HepG2 (cell line): ENCODE measurements around the gene CYP21A2. TPM values are rescaled to one million over a fixed set of nuclear protein-coding genes. Genes with fewer than 3 reads are reported as not detected.

Experiments
- BCL3 ChIP-seq: sonication (generic); formaldehyde crosslinking; IDR thresholded peaks from 2 replicates; pipeline ENCODE4 v1.5.1; 2020; ENCODE audit warnings: mild to moderate bottlenecking, missing genetic modification reagents, moderate library complexity
- CHD4 ChIP-seq: fragments of 200-600 bp; sonication (generic); IDR thresholded peaks from 2 replicates; pipeline ENCODE4 v1.7.0; 2017; ENCODE audit warnings: mild to moderate bottlenecking, low read length, borderline replicate concordance
- DDIT3 ChIP-seq: sonication (generic); formaldehyde crosslinking; IDR thresholded peaks from 2 replicates; pipeline ENCODE4 v1.4.0; 2020; ENCODE audit warnings: mild to moderate bottlenecking, missing genetic modification reagents
- DRAP1 ChIP-seq: IDR thresholded peaks from 2 replicates; pipeline ENCODE4 v1.6.1; 2016; ENCODE audit warnings: missing genetic modification reagents, missing compliant biosample characterization
- FOXK2 ChIP-seq: fragments of 450-650 bp; IDR thresholded peaks from 2 replicates; pipeline ENCODE4 v1.6.1; 2016
- FOXP1 ChIP-seq, 2 experiments: fragments of 450-650 bp in 1 of 2; IDR thresholded peaks; 2 replicates each; pipeline ENCODE4 v1.6.1; 2017 to 2018; ENCODE audit warnings: antibody characterized with exemption in 1 of 2
- HBP1 ChIP-seq: IDR thresholded peaks from 2 replicates; pipeline ENCODE4 v1.6.1; 2016; ENCODE audit warnings: low read depth, control low read depth
- IRF2 ChIP-seq: IDR thresholded peaks from 2 replicates; pipeline ENCODE4 v1.6.1; 2018; ENCODE audit warnings: missing genetic modification reagents, missing compliant biosample characterization
- JDP2 ChIP-seq: sonication (generic); formaldehyde crosslinking; IDR thresholded peaks from 2 replicates; pipeline ENCODE4 v1.8.1; 2022; ENCODE audit warnings: missing genetic modification reagents, borderline replicate concordance
- MAX ChIP-seq: IDR thresholded peaks from 2 replicates; pipeline ENCODE4 v1.6.1; 2012; ENCODE audit warnings: inconsistent platforms
- MED13 ChIP-seq: sonication (generic); formaldehyde crosslinking; IDR thresholded peaks from 2 replicates; pipeline ENCODE4 v1.5.0; 2020; ENCODE audit warnings: missing genetic modification reagents
- MTA1 ChIP-seq: sonication (generic); formaldehyde crosslinking; IDR thresholded peaks from 2 replicates; pipeline ENCODE4 v1.4.0; 2020; ENCODE audit warnings: missing genetic modification reagents, mild to moderate bottlenecking, borderline replicate concordance
- MXD3 ChIP-seq: IDR thresholded peaks from 2 replicates; pipeline ENCODE4 v1.6.1; 2016; ENCODE audit warnings: mild to moderate bottlenecking, missing biosample characterization, missing genetic modification reagents
- NR2F6 ChIP-seq, 2 experiments: IDR thresholded peaks; 2 replicates each; pipeline ENCODE4 v1.6.1; 2016; ENCODE audit warnings: antibody characterized with exemption in 1 of 2, mild to moderate bottlenecking in 1 of 2
- PHF20 ChIP-seq: sonication (generic); formaldehyde crosslinking; IDR thresholded peaks from 2 replicates; pipeline ENCODE4 v1.5.0; 2020; ENCODE audit warnings: mild to moderate bottlenecking, missing genetic modification reagents
- TCF7L2 ChIP-seq: IDR thresholded peaks from 2 replicates; pipeline ENCODE4 v1.6.1; 2011; ENCODE audit warnings: mild to moderate bottlenecking, low read depth, low read length, moderate library complexity
- ZC3H4 ChIP-seq: sonication (generic); formaldehyde crosslinking; IDR thresholded peaks from 2 replicates; pipeline ENCODE4 v1.4.0; 2020; ENCODE audit warnings: missing genetic modification reagents, borderline replicate concordance
- ZNF33A ChIP-seq: sonication (generic); formaldehyde crosslinking; IDR thresholded peaks from 2 replicates; pipeline ENCODE4 v1.5.1; 2020; ENCODE audit warnings: missing genetic modification reagents, mild to moderate bottlenecking, moderate library complexity, borderline replicate concordance
- ZNF446 ChIP-seq: sonication (generic); formaldehyde crosslinking; IDR thresholded peaks from 2 replicates; pipeline ENCODE4 v1.5.0; 2020; ENCODE audit warnings: mild to moderate bottlenecking, missing genetic modification reagents
- ZNF550 ChIP-seq: sonication (generic); formaldehyde crosslinking; IDR thresholded peaks from 2 replicates; pipeline ENCODE4 v1.4.0; 2020; ENCODE audit warnings: mild to moderate bottlenecking, missing genetic modification reagents, borderline replicate concordance
- ZNF660 ChIP-seq: sonication (generic); formaldehyde crosslinking; IDR thresholded peaks from 2 replicates; pipeline ENCODE4 v1.5.1; 2020; ENCODE audit warnings: mild to moderate bottlenecking, low read depth, missing genetic modification reagents, borderline replicate concordance
- ZNF772 ChIP-seq: sonication (generic); formaldehyde crosslinking; IDR thresholded peaks from 2 replicates; pipeline ENCODE4 v1.5.0; 2020; ENCODE audit warnings: mild to moderate bottlenecking, missing genetic modification reagents
- polyA plus RNA-seq, 8 experiments: library from polyadenylated mRNA; depleted of rRNA in 3 of 8; stranded (reverse) in 7 of 8; unstranded in 1 of 8; fragments of >200 nt; fragmentation: Illumina TruSeq in 4 of 8; extraction: Trizol in 4 of 8; gene quantifications; 2 replicates each; pipeline versions ENCODE4 v1.2.1 to v1.2.3, GENCODE V29; 2011 to 2016; ENCODE audit warnings: low read depth in 4 of 8, missing spikeins in 1 of 8, mixed read lengths in 1 of 8; ENCODE audit not compliant: insufficient read depth in 1 of 8
- total RNA-seq, 5 experiments: library from RNA; depleted of rRNA; stranded (reverse); fragments of >200 nt; fragmentation: Illumina TruSeq; extraction: Trizol; gene quantifications; 2 replicates each; pipeline ENCODE4 v1.2.3, GENCODE V29; 2016; ENCODE audit warnings: low read depth in 1 of 5

Gene CYP21A2
- total and polyA plus RNA-seq, 2 of the 13 experiments (the other 11 are each of a cell fraction or from before 2014, with no cell fraction given), result 1.5 to 6.3 TPM

- no peak for TF ChIP-seq FOXP1 (IDR thresholded peaks at IDR 0.05)
- TF ChIP-seq FOXP1 (CRISPR knock-in tag; IDR thresholded peaks at IDR 0.05), result no peak
- TF ChIP-seq IRF2, result peak; percentile 74
- TF ChIP-seq CHD4, result no peak
- peak; percentile 70; the same call in 1 of the 2 replicates for TF ChIP-seq PHF20
- 0 out of 2 replicates have a peak, but pooled peaks have one; percentile 48 for TF ChIP-seq MXD3 (CRISPR knock-in tag)
- peak; percentile 85 for TF ChIP-seq BCL3 (CRISPR knock-in tag)
- peak; percentile 27; the same call in 1 of the 2 replicates for TF ChIP-seq ZNF446 (CRISPR knock-in tag)
- peak; percentile 77; the same call in 1 of the 2 replicates for TF ChIP-seq MED13 (CRISPR knock-in tag)
- no peak for TF ChIP-seq DDIT3 (CRISPR knock-in tag)
- peak; percentile 37; the same call in 1 of the 2 replicates for TF ChIP-seq MAX
- no peak; the same call in 1 of the 2 replicates for TF ChIP-seq ZNF550 (CRISPR knock-in tag)
- TF ChIP-seq MTA1 (CRISPR knock-in tag), result peak; percentile 91; the same call in 1 of the 2 replicates
- TF ChIP-seq NR2F6 (IDR thresholded peaks at IDR 0.05), result no peak
- peak; percentile 75 for TF ChIP-seq NR2F6 (CRISPR knock-in tag; IDR thresholded peaks at IDR 0.05)
- TF ChIP-seq JDP2 (CRISPR knock-in tag), result no peak
- TF ChIP-seq DRAP1 (CRISPR knock-in tag), result peak; percentile 49; the same call in 1 of the 2 replicates
- TF ChIP-seq ZNF33A, result no peak
- TF ChIP-seq FOXK2, result no peak
- TF ChIP-seq ZNF660 (CRISPR knock-in tag), result no peak
- no peak; the same call in 1 of the 2 replicates for TF ChIP-seq ZC3H4 (CRISPR knock-in tag)
- TF ChIP-seq TCF7L2, result no peak
- TF ChIP-seq ZNF772 (CRISPR knock-in tag), result peak; percentile 49; the same call in 1 of the 2 replicates
- no peak for TF ChIP-seq HBP1
Observed at GRCh38 chr6:32047855-32048766, 9.9 kb downstream of the CYP21A2 start (continued).
